GM10248 (cell line): ENCODE results near the gene EHMT1.
A peak's percentile ranks its signal among the peaks of the same experiment; 100 is the strongest.

ENCODE experiments used
- CTCF ChIA-PET: fragments of 300-600 bp; sonication (Branson Sonifier 250); formaldehyde crosslinking; extraction: SDS; loops from one replicate; lab custom pipeline; 2021; ENCODE audit warnings: antibody characterized with exemption; lab: Yijun Ruan, JAX
- POLR2A ChIA-PET: fragments of 350-650 bp; sonication (Branson Sonifier 250); formaldehyde crosslinking; extraction: SDS; loops from one replicate; lab custom pipeline; 2020; ENCODE audit warnings: antibody characterized with exemption; lab: Yijun Ruan, JAX
- DNase-seq: peaks from one replicate; pipeline ENCODE4 v3.0.0; 2012; ENCODE audit errors: extremely low spot score
- TF ChIP-seq, protein P1 (sequence below): IDR thresholded peaks from 2 replicates; pipeline ENCODE4 v1.5.1; 2012; ENCODE audit warnings: mild to moderate bottlenecking, low read depth; ENCODE audit errors: extremely low read depth, missing control alignments, control extremely low read depth

The EHMT1 gene

GRCh38 chr9:137598943-137599342 is 19.9 kb upstream of the EHMT1 start:
- POLR2A ChIA-PET, result no interaction called here

DNA sequence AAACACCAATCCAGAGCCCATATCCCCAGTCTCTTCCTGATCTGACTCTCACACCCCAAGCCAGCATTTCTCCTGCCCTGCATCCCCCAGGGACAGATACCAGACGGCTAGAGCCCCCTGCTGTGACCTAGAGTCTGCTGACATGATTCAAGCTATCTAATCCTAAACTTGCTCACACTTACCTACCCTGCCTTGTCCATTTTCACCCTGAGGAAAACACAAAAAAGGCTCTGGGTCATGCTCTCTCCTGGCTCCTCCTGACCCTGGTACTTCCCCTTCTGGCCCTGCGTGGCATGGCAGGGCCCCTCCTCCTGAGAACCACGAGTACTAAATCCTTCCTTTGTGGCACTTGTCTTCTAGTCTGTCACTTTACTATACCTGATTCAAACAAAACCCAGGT is 16.1 kb upstream of the EHMT1 start:
- no peak for DNase-seq
- TF ChIP-seq, protein P1, sequence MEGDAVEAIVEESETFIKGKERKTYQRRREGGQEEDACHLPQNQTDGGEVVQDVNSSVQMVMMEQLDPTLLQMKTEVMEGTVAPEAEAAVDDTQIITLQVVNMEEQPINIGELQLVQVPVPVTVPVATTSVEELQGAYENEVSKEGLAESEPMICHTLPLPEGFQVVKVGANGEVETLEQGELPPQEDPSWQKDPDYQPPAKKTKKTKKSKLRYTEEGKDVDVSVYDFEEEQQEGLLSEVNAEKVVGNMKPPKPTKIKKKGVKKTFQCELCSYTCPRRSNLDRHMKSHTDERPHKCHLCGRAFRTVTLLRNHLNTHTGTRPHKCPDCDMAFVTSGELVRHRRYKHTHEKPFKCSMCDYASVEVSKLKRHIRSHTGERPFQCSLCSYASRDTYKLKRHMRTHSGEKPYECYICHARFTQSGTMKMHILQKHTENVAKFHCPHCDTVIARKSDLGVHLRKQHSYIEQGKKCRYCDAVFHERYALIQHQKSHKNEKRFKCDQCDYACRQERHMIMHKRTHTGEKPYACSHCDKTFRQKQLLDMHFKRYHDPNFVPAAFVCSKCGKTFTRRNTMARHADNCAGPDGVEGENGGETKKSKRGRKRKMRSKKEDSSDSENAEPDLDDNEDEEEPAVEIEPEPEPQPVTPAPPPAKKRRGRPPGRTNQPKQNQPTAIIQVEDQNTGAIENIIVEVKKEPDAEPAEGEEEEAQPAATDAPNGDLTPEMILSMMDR, result no peak
- ChIA-PET CTCF (interaction anchor here (0.7 kb wide), 1 partner anchor 70 kb away, joined by 3 read pairs; no protein-coding TSS in a partner anchor), POLR2A (no interaction called here)

More at GRCh38 chr9:137598943-137599342, 19.9 kb upstream of the EHMT1 start:
- TF ChIP-seq, protein P1, result no peak
- CTCF ChIA-PET, result interaction anchor here (0.9 to 1.7 kb wide), 3 partner anchors 11 to 20 kb away, joined by 3 to 4 read pairs (median 3); partner anchors contain the start of gene DPH7
- no peak for DNase-seq

DNA sequence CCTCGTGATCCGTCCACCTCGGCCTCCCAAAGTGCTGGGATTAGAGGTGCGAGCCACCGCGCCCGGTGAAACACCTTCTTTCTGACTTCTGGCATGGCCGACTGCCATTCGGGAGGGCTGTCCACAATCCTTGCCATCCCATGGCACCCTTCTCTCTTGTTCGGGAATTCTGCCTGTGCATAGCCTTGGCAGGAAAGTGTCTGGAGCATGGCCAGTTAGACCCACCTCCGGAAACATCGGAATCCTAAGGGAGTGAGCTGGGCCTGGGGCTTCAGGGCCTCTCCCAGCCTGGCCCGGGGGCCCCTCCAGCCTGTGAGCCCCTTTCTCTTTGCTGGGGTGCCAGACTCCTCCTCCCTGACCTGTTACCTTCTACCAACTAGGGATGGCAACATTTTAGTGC is 14.9 kb upstream of the EHMT1 start:
- CTCF ChIA-PET, result no interaction called here
- TF ChIP-seq, protein P1, result no peak
- POLR2A ChIA-PET, result no interaction called here
- DNase-seq, result no peak

DNA sequence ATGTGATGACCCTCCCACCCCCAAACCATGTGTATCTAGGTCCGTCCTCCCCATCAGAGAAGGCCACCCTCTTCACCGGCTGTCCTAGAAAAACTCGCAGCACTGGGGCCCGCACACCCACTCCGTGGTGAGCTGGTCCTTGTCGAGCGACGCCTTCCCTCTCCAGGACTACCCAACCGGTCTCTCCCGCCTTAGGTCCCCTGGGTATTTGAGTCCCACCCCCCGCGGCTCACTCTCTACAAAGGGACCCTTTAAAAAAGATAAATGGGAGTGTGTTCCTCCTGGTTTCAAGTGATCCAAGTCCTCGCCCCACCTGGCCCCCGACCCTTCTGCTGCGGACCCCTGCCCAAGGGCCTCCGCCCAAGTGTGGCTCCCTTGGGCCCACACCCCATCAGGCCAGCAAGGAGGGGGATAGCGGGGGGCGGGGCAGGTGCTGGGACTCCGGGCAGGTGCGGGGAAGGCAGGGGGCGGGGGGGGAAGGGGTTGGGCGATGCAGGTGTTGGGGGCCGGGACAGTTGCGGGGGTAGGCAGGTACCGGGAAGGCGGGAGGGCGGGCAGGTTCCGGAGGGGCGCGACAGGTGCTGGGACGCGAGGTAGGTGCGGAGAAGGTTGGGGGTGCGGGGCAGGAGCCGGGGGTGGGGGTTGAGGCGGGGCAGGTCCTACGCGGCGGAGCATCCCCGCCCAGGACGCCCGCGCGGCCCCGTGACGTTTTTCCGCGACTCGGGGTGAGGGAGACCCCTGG is 14.3 kb upstream of the EHMT1 start:
- ChIA-PET POLR2A (interaction anchor here (1.0 kb wide), 1 partner anchor 302 kb away, joined by 3 read pairs; the partner anchor contains the start of gene NRARP), CTCF (no interaction called here)
- DNase-seq, result no peak
- TF ChIP-seq, protein P1, result no peak

DNA sequence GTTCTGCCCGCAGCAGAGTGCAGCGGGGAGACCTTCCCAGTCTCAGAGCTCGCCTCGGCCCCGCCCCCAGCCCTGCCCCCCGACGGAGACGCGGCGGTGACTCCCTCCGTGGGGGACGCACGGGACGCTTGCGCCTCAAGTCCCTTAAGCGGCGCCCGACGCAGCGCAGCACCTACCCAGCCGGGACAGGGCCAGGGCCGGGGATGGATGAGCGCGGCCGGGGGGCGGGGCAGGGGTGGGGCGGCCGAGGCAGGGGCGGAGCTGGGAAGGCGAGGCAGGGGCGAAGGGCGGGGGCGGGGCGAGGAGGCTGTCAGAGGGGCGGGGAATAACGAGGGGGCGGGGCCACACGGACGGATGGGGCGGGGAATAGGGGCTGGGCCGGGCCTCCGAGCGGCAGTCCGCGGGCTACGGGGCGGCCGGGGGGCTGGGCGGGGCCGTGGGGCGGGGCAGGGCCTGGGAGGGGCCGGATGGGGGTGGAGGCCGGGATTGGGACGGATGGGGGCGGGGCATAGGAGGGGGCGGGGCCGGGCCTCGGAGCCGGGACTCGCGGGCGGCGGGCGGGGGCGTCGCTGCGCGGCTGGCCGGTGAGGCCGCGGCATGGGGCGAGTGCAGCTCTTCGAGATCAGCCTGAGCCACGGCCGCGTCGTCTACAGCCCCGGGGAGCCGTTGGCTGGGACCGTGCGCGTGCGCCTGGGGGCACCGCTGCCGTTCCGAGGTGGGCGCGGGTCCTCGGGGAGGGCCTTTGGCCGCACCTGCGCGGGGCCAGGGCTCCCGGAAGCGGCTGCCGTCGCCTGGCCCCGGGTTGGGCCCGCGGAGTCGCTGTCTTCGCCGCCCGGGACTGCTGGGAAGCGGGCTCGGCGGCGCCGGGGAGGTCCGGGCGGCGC is 13.4 kb upstream of the EHMT1 start, which contains the start of gene ARRDC1:
Gene ARRDC1, plus strand, starts transcription at position 566 of the 884 bp plus-strand sequence. Its CDS starts 32 bp downstream, at position 598.
- TF ChIP-seq, protein P1, result no peak
- peak; percentile 99 for DNase-seq
- ChIA-PET CTCF (no interaction called here), POLR2A (interaction anchor here (0.5 to 1.0 kb wide), 2 partner anchors 26 to 303 kb away, joined by 3 read pairs; partner anchors contain the start of gene NRARP)

GRCh38 chr9:137606005-137606621 is 12.7 kb upstream of the EHMT1 start:
- no peak for DNase-seq
- TF ChIP-seq, protein P1, result peak; percentile 1
- ChIA-PET POLR2A (no interaction called here), CTCF (no interaction called here)
